Hematopoietic multipotent progenitor cell treated with erythropoietin and hydrocortisone succinate and interleukin-3 and kit ligand, for 6 days (in vitro differentiated cells): ENCODE results near the gene C15orf39.
"Not testable (repeated sequence)": the region's sequence is repeated elsewhere in the genome, so short reads cannot be mapped to it uniquely, and the experiment has no call there.

ENCODE experiments used
- DNase-seq: peaks from one replicate; pipeline ENCODE4 v3.0.0-alpha.2; 2015

C15orf39 gene

GRCh38 chr15:75232826-75233503 lies 31.3 kb downstream of the C15orf39 start:
- no peak for DNase-seq

GRCh38 chr15:75233504-75234190 lies 32.0 kb downstream of the C15orf39 start:
- no peak for DNase-seq

- DNase-seq = no peak
Observed at GRCh38 chr15:75234191-75234810, 32.6 kb downstream of the C15orf39 start.

- DNase-seq = no peak
Observed at GRCh38 chr15:75235051-75235673, 33.5 kb downstream of the C15orf39 start.

GRCh38 chr15:75235760-75236729 lies 34.4 kb downstream of the C15orf39 start:
- no peak for DNase-seq

GRCh38 chr15:75237316-75237982 lies 35.8 kb downstream of the C15orf39 start:
- no peak for DNase-seq

- DNase-seq = no peak
Observed at GRCh38 chr15:75238150-75238549, 36.5 kb downstream of the C15orf39 start.

- DNase-seq = not testable (repeated sequence)
Observed at GRCh38 chr15:75245741-75246140, 44.1 kb downstream of the C15orf39 start.

GRCh38 chr15:75248991-75249390 lies 47.3 kb downstream of the C15orf39 start:
- not testable (repeated sequence) for DNase-seq

GRCh38 chr15:75249726-75250125 lies 48.0 kb downstream of the C15orf39 start:
- DNase-seq = no peak

GRCh38 chr15:75251343-75251742 lies 49.7 kb downstream of the C15orf39 start:
- DNase-seq = not testable (repeated sequence)

- not testable (repeated sequence) for DNase-seq
Observed at GRCh38 chr15:75252285-75252684, 50.6 kb downstream of the C15orf39 start.

- not testable (repeated sequence) for DNase-seq
Observed at GRCh38 chr15:75258034-75258433, 56.4 kb downstream of the C15orf39 start, which contains the start of gene GOLGA6C. GOLGA6C (plus strand) TSS chr15:75258334; CDS start chr15:75258599, 265 bp downstream.

- DNase-seq = not testable (repeated sequence)
Observed at GRCh38 chr15:75258620-75259343, 57.1 kb downstream of the C15orf39 start.

GRCh38 chr15:75259873-75260272 lies 58.2 kb downstream of the C15orf39 start:
- not testable (repeated sequence) for DNase-seq
